ENCODE data around the gene CHN2.

The CHN2 gene

GRCh38 chr7:29288181-29289091, 93.9 kb downstream of the CHN2 start:
- no peak for DNase-seq

GRCh38 chr7:29289156-29290021, 94.8 kb downstream of the CHN2 start:
- DNase-seq: no peak

GRCh38 chr7:29290829-29291228, 96.3 kb downstream of the CHN2 start:
- no peak for DNase-seq

- no peak for DNase-seq
Observed at GRCh38 chr7:29291723-29292618, 97.4 kb downstream of the CHN2 start.

- no peak for DNase-seq
Observed at GRCh38 chr7:29292886-29293658, 98.5 kb downstream of the CHN2 start.

- DNase-seq: no peak
Observed at GRCh38 chr7:29296421-29296820, 101.8 kb downstream of the CHN2 start.

GRCh38 chr7:29297194-29297890, 102.8 kb downstream of the CHN2 start:
- no peak for DNase-seq

GRCh38 chr7:29299086-29299485, 104.5 kb downstream of the CHN2 start:
- no peak for DNase-seq

GRCh38 chr7:29300026-29300480, 105.5 kb downstream of the CHN2 start:
- DNase-seq: no peak

GRCh38 chr7:29300649-29301048, 106.1 kb downstream of the CHN2 start:
- DNase-seq: no peak

GRCh38 chr7:29302666-29303395, 108.3 kb downstream of the CHN2 start:
- DNase-seq: no peak

GRCh38 chr7:29304756-29305155, 110.2 kb downstream of the CHN2 start:
- DNase-seq: no peak

- DNase-seq: no peak
Observed at GRCh38 chr7:29306319-29306991, 111.9 kb downstream of the CHN2 start.

- no peak for DNase-seq
Observed at GRCh38 chr7:29308424-29308823, 113.8 kb downstream of the CHN2 start.

GRCh38 chr7:29309041-29309854, 114.7 kb downstream of the CHN2 start:
- DNase-seq: no peak

- no peak for DNase-seq
Observed at GRCh38 chr7:29310625-29311024, 116.0 kb downstream of the CHN2 start.

GRCh38 chr7:29311314-29311713, 116.7 kb downstream of the CHN2 start:
- no peak for DNase-seq

GRCh38 chr7:29314148-29314547, 119.6 kb downstream of the CHN2 start:
- DNase-seq: no peak
